H1 (cell line): ENCODE data around the gene CLTCL1. TPM values are rescaled to one million over a fixed set of nuclear protein-coding genes. Genes with fewer than 3 reads are reported as not detected.

ENCODE experiments used
- CHD1 ChIP-seq: IDR thresholded peaks from 2 replicates; pipeline ENCODE4 v1.6.1; 2012; ENCODE audit warnings: low read depth, low read length, improper control_type of control experiment
- CHD7 ChIP-seq: fragments of 300-600 bp; sonication (generic); IDR thresholded peaks from 2 replicates; pipeline ENCODE4 v1.7.1; 2012; ENCODE audit warnings: low read length, moderate library complexity, mild to moderate bottlenecking, inconsistent platforms; ENCODE audit not compliant: insufficient replicate concordance
- MAFK ChIP-seq: IDR thresholded peaks from 2 replicates; pipeline ENCODE4 v1.6.1; 2012; ENCODE audit warnings: low read depth, mild to moderate bottlenecking, improper control_type of control experiment, low read length
- polyA plus RNA-seq, 7 experiments: library from polyadenylated mRNA; depleted of rRNA in 3 of 7; stranded (reverse) in 5 of 7; unstranded in 2 of 7; fragments of >200 nt in 5 of 7; fragments of 200-250 nt in 2 of 7; gene quantifications; 1 replicate in 5 of 7; 2 replicates in 1 of 7; 4 replicates in 1 of 7; pipeline versions ENCODE4 v1.2.1 to v1.2.3, GENCODE V29; 2011 to 2013; ENCODE audit warnings: missing spikeins in 2 of 7, mixed read lengths in 2 of 7
- total RNA-seq: library from RNA; stranded (reverse); fragmentation: NEBNext Ultra II Directional; extraction: Animal tissue kit (Norgen Biotek cat#: 25700); gene quantifications from 2 replicates; pipeline ENCODE4 v1.2.1, GENCODE V29; 2021

The CLTCL1 gene
- total and polyA plus RNA-seq, 2 of the 8 experiments (the other 6 are each of a cell fraction or from before 2014, with no cell fraction given), result 12.4 to 17.0 TPM

GRCh38 chr22:19329454-19329853, 37.9 kb upstream of the CLTCL1 start (continued):
- TF ChIP-seq CHD7 (no peak), MAFK (no peak), CHD1 (no peak)
